ENCODE measurements around the gene PAX7.
A peak's percentile ranks its signal among the peaks of the same experiment; 100 is the strongest.

Gene PAX7

GRCh38 chr1:18711536-18712251, 81.0 kb downstream of the PAX7 start:
- no peak for DNase-seq

GRCh38 chr1:18712252-18712600, 81.6 kb downstream of the PAX7 start:
- no peak for DNase-seq

GRCh38 chr1:18714404-18715175, 83.9 kb downstream of the PAX7 start:
- DNase-seq: no peak

GRCh38 chr1:18716112-18716784, 85.6 kb downstream of the PAX7 start:
- peak; percentile 2 for DNase-seq

GRCh38 chr1:18716785-18717678, 86.4 kb downstream of the PAX7 start:
- DNase-seq: no peak

GRCh38 chr1:18719786-18720451, 89.3 kb downstream of the PAX7 start:
- DNase-seq: no peak

- DNase-seq: no peak
Measured at GRCh38 chr1:18721041-18721440, 90.4 kb downstream of the PAX7 start.

GRCh38 chr1:18721776-18722175, 91.1 kb downstream of the PAX7 start:
- no peak for DNase-seq

GRCh38 chr1:18722270-18722669, 91.6 kb downstream of the PAX7 start:
- DNase-seq: no peak

- DNase-seq: no peak
Measured at GRCh38 chr1:18723206-18723605, 92.6 kb downstream of the PAX7 start.

- DNase-seq: no peak
Measured at GRCh38 chr1:18723701-18724411, 93.2 kb downstream of the PAX7 start.

- no peak for DNase-seq
Measured at GRCh38 chr1:18724801-18725200, 94.2 kb downstream of the PAX7 start.

GRCh38 chr1:18725231-18725895, 94.7 kb downstream of the PAX7 start:
- no peak for DNase-seq

GRCh38 chr1:18726368-18726767, 95.7 kb downstream of the PAX7 start:
- DNase-seq: no peak

GRCh38 chr1:18727956-18728355, 97.3 kb downstream of the PAX7 start:
- no peak for DNase-seq

- no peak for DNase-seq
Measured at GRCh38 chr1:18730321-18730720, 99.7 kb downstream of the PAX7 start.

- no peak for DNase-seq
Measured at GRCh38 chr1:18731148-18731547, 100.5 kb downstream of the PAX7 start.

- no peak for DNase-seq
Measured at GRCh38 chr1:18731591-18732235, 101.1 kb downstream of the PAX7 start.

- DNase-seq: no peak
Measured at GRCh38 chr1:18732686-18733085, 102.0 kb downstream of the PAX7 start.

GRCh38 chr1:18734001-18734400, 103.4 kb downstream of the PAX7 start:
- DNase-seq: no peak
